GM12872 (cell line): ENCODE measurements around the gene TOB1.

Experiments used
- CTCF ChIP-seq: IDR thresholded peaks from 3 replicates; pipeline ENCODE4 v1.5.1; 2011; ENCODE audit warnings: low read depth, mild to moderate bottlenecking, low read length, moderate library complexity; ENCODE audit not compliant: insufficient read depth

The TOB1 gene

DNA sequence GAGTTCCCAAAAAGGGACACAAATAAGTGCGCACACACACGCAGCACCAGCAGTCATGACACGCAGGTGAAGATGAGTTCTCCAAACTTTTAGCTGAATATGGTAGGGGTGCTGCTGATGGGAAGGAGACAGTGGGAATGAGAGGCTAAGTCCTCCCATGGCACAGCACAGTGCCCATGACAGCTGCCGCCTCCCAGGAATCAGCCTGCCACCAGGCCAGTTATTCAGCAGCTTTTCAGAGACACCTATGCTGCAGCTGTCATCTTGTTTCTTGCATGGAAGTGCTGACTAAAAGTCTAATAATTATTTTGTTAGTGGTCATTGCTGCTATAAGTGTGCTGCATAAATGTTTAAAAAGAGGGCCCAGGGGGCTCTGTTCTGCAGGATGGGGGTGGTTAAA lies 18.6 kb downstream of the TOB1 start:
- no peak for TF ChIP-seq CTCF

DNA sequence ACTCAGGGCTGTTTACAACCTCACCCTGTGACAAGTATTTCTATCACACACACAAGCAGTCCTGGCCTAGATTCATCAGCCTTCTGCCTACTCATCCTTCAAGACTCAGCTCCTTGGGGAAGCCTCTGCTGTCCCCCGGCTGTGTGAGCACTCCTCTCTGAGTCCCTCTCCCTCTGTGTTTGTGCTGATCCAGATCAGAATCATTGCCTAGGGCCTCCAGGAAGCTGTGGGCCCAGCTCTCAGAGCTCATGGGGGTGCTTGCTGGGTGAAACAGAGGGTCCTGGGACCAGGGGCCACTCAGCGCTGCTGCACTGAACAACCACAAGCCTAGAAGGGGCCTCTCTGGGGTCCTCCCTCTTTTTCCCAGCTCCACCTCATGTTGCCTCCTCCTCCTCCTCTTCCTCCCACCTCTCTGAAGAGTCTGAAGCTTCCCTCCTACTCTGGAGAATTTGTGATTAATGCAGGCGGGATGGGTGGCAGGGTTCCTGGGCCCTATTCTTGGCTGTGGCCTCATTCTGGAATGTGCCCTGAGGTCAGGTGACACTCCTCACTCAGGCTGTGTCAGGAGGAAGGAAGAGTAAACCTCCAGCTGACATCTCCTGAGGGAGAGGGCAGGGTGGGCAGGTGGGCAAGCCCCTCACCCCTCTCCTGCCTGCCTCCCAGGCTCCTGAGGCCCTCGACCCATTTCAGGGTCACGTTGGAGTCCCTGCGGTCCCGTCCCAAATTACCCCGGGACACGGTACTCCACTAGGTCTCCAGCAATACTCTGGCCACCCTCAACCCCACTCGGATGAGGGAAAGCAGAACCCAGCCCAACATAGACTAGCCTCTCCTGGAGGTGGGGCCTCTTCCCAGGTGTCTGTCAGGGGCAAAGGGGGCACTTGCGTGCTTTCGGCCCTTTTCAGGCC lies 20.7 kb downstream of the TOB1 start:
- TF ChIP-seq CTCF, result no peak

DNA sequence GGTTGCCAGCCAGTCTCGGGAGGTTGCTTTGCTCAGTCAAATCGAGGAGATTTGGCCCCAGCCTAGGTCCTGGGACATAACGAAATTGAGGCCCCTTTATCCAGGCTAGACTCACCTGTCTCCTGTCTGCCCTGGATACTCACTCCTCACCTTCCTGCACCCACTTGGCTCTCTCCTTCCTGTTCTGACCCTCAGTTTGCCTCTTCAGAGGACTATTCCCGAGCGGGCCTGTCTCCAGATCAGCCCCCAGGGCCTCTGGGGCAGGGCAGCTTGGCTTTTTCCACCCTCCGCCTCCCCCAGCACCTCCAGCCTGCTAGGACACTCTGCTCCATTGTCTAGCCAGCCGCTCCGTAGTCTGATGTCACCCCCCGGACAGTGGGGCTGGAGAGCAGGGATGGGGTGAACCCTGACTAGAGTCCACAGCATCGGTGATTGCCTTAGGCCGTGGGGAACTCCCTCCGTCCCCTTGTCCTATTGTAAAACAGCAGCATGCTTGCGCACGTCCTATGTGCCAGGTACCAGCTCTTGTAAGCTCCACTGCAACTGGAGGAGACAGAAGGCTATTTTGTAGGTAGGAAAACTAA lies 21.9 kb downstream of the TOB1 start:
- no peak for TF ChIP-seq CTCF

- TF ChIP-seq CTCF, result no peak
Measured at GRCh38 chr17:50843150-50843905, 22.8 kb downstream of the TOB1 start.

DNA sequence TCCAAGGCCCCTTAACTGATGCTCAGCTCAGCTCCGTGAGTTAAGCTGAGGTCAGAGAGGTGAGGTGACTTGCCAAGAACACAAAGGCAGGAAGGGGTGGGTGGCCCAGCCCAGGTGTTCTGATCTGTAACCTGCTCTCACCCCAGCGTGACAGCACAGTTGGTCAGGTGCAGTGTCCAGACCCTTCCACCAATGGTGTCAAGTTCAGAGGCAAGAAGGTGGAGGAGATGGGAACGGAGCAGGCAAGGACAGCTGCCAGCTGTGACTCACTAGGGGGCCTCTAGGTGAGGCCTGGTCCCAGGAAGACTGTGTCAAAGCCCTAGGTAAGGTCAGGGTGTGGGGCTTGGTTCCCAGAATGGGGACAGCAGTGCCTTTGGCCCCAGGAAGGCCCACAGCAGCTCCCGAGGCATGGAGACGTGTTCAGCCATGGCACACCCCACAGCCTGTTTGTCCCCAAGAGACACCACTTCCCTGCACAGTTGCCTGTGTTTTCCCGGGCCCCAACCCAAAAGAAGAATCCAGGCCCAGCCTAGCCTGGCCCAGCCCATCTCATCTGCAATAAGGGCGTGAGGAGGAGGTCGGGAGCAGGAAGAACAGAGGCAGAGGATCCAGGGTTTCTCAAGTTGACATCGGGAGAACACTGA lies 23.5 kb downstream of the TOB1 start:
- no peak for TF ChIP-seq CTCF

DNA sequence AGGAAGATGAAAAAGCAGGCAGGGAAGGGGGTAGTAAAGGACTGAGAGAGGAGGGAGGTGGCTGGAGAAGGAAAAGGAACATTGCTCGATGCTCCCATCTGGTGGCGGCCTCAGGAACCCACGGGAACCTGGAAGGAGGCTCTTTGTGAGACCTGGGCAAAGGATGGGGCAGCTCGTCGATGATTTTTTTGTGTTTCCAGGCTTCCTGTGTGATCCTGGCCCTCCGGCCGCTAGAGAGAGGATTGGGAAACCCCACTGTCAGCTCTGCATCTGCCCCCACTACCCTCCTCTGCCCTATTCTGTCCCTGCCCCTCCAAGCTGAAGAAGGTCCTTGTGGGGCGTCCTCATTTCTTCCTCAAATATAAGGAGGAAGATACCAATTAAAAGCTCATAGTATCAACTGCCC lies 24.2 kb downstream of the TOB1 start:
- TF ChIP-seq CTCF, result peak; percentile 85
